Mesenchymal stem cell (in vitro differentiated cells and primary cell): ENCODE results near the gene TBC1D14.

Experiments used
- DNase-seq: peaks from one replicate; pipeline ENCODE4 v3.0.0-alpha.2; 2013
- H2AFZ ChIP-seq: one replicate; pipeline ENCODE4 v1.6.1; 2013; ENCODE audit warnings: low read depth, mild to moderate bottlenecking, control low read depth, inconsistent platforms, low read length, moderate library complexity
- H2AK5ac ChIP-seq: 2 replicates; pipeline ENCODE4 v1.6.1; 2013; ENCODE audit warnings: low read length, moderate library complexity, mild to moderate bottlenecking, inconsistent platforms; ENCODE audit not compliant: severe bottlenecking
- H2BK120ac ChIP-seq: one replicate; pipeline ENCODE4 v1.6.1; 2013; ENCODE audit warnings: low read depth, mild to moderate bottlenecking, inconsistent platforms, low read length, moderate library complexity
- H2BK12ac ChIP-seq, 2 experiments: one replicate each; pipeline ENCODE4 v1.6.1; 2013; ENCODE audit warnings: inconsistent platforms in 2 of 2, low read length in 2 of 2, mild to moderate bottlenecking in 2 of 2, moderate library complexity in 2 of 2, control low read depth in 1 of 2
- H2BK15ac ChIP-seq: one replicate; pipeline ENCODE4 v1.6.1; 2013; ENCODE audit warnings: mild to moderate bottlenecking, low read depth, inconsistent platforms; ENCODE audit not compliant: poor library complexity, severe bottlenecking
- H2BK5ac ChIP-seq: 2 replicates; pipeline ENCODE4 v1.6.1; 2013; ENCODE audit warnings: low read depth, mild to moderate bottlenecking, low read length, control low read depth, inconsistent platforms; ENCODE audit not compliant: poor library complexity, severe bottlenecking
- H3K14ac ChIP-seq, 2 experiments: one replicate each; pipeline ENCODE4 v1.6.1; 2013; ENCODE audit warnings: inconsistent platforms in 2 of 2, low read length in 2 of 2, control low read depth in 1 of 2, mild to moderate bottlenecking in 1 of 2, moderate library complexity in 1 of 2
- H3K18ac ChIP-seq, 2 experiments: one replicate each; pipeline ENCODE4 v1.6.1; 2013; ENCODE audit warnings: inconsistent platforms in 2 of 2, low read length in 2 of 2, control low read depth in 1 of 2, low read depth in 1 of 2, mild to moderate bottlenecking in 1 of 2
- H3K23ac ChIP-seq, 2 experiments: one replicate each; pipeline ENCODE4 v1.6.1; 2013; ENCODE audit warnings: inconsistent platforms in 2 of 2, low read length in 2 of 2, mild to moderate bottlenecking in 2 of 2, moderate library complexity in 2 of 2, control low read depth in 1 of 2
- H3K27ac ChIP-seq: 2 replicates; pipeline ENCODE4 v1.5.1; 2013; ENCODE audit warnings: mild to moderate bottlenecking, moderate library complexity, low read length, control low read depth, inconsistent platforms; ENCODE audit not compliant: poor library complexity, severe bottlenecking
- H3K27me3 ChIP-seq, 2 experiments: 2 replicates each; pipeline versions ENCODE4 v1.6.1 to v1.7.0; 2013; ENCODE audit warnings: low read length in 2 of 2, mild to moderate bottlenecking in 2 of 2, moderate library complexity in 2 of 2, control low read depth in 1 of 2, inconsistent platforms in 1 of 2; ENCODE audit not compliant: control insufficient read depth in 1 of 2, insufficient read depth in 1 of 2
- H3K36me3 ChIP-seq, 2 experiments: 2 replicates each; pipeline versions ENCODE4 v1.6.1 to v1.7.0; 2013; ENCODE audit warnings: low read length in 2 of 2, control low read depth in 1 of 2, inconsistent platforms in 1 of 2, low read depth in 1 of 2, mild to moderate bottlenecking in 1 of 2; ENCODE audit not compliant: insufficient read depth in 2 of 2, control insufficient read depth in 1 of 2
- H3K4ac ChIP-seq, 2 experiments: one replicate each; pipeline ENCODE4 v1.6.1; 2013; ENCODE audit warnings: inconsistent platforms in 2 of 2, low read length in 2 of 2, mild to moderate bottlenecking in 2 of 2, moderate library complexity in 2 of 2, control low read depth in 1 of 2, low read depth in 1 of 2
- H3K4me1 ChIP-seq: 2 replicates; pipeline ENCODE4 v1.6.1; 2013; ENCODE audit warnings: low read depth, low read length, control low read depth; ENCODE audit not compliant: control insufficient read depth, insufficient read depth
- H3K4me2 ChIP-seq: 2 replicates; pipeline ENCODE4 v1.6.1; 2013; ENCODE audit warnings: low read length, mild to moderate bottlenecking, inconsistent platforms; ENCODE audit not compliant: poor library complexity, severe bottlenecking
- H3K4me3 ChIP-seq, 2 experiments: 2 replicates each; pipeline versions ENCODE4 v1.5.1 to v1.7.0; 2013; ENCODE audit warnings: low read length in 2 of 2, mild to moderate bottlenecking in 2 of 2, control low read depth in 1 of 2, low read depth in 1 of 2; ENCODE audit not compliant: insufficient read depth in 1 of 2
- H3K79me1 ChIP-seq: replicated peaks from 2 replicates; pipeline ENCODE4 v1.6.1; 2013; ENCODE audit warnings: mild to moderate bottlenecking, control low read depth, low read length, inconsistent platforms; ENCODE audit not compliant: poor library complexity, severe bottlenecking
- H3K9ac ChIP-seq: 2 replicates; pipeline ENCODE4 v1.7.0; 2013; ENCODE audit warnings: mild to moderate bottlenecking, low read length, moderate library complexity
- H3K9me3 ChIP-seq: 2 replicates; pipeline ENCODE4 v1.7.0; 2013; ENCODE audit warnings: mild to moderate bottlenecking, low read length; ENCODE audit not compliant: control insufficient read depth
- H4K8ac ChIP-seq: one replicate; pipeline ENCODE4 v1.6.1; 2013; ENCODE audit warnings: inconsistent platforms, mild to moderate bottlenecking, low read length, moderate library complexity
- H4K91ac ChIP-seq: one replicate; pipeline ENCODE4 v1.6.1; 2013; ENCODE audit warnings: mild to moderate bottlenecking, low read length, inconsistent platforms
- WGBS: methylation state at CpG from one replicate; pipeline ENCODE4 v1.1.7; 2013; ENCODE audit warnings: mixed read lengths; 5-methylcytosine and 5-hydroxymethylcytosine counted together

Gene TBC1D14

DNA sequence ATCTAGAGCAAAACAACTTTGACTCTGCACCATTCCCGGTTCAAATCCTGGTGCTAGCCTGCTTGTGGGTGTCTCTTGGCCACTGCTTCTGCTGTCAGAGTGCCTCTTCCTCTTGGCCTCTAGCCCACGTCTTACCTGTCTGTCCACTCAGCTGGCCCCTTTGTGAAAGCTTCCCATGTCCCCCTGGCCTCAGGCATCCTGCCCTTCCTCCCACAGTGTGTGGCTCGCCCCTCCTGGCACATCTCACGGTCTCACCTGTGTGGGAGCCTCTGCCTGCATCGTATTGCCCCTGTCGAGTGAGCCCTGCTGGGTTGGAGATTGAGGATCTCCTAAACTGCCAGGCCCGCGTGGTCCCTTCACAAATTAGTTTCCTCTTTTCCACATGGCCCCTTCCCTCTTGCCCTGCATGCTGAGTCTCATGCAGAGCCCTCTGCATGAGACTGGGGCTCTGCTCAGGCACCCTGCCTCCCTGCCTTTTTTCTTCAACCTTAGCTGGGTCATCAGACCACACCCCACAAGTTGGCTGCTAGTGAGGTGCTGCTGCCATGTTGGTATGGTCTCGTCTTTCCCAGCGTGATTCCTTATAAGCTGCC lies 79.8 kb downstream of the TBC1D14 start:
- Histone ChIP-seq H3K36me3 (peaks cover 5 to 11% of the 10 kb centered on the region in 2 experiments), H2BK5ac (no peak overlapping the region), H3K4ac (no peak overlapping the region), H4K91ac (no peak overlapping the region), H3K23ac (no peak overlapping the region), H3K18ac (no peak overlapping the region), H3K27me3 (no peaks in the 10 kb centered on the region), H2BK15ac (no peak overlapping the region), H3K27ac (no peak overlapping the region), H2BK120ac (no peak overlapping the region), H2AK5ac (no peak overlapping the region), H3K14ac (no peak overlapping the region), H2AFZ (no peak overlapping the region), H3K4me1 (peaks cover 31% of the 10 kb centered on the region), H3K79me1 (peaks cover 22% of the 10 kb centered on the region), H3K4me2 (no peak overlapping the region), H3K9me3 (no peaks in the 10 kb centered on the region), H3K9ac (peak overlapping the region; percentile 87), H4K8ac (no peak overlapping the region), H2BK12ac (no peak overlapping the region), H3K4me3 (no peak overlapping the region)
- 94% methylated on average over 10 of the region's 10 CpGs for WGBS
- no peak for DNase-seq

DNA sequence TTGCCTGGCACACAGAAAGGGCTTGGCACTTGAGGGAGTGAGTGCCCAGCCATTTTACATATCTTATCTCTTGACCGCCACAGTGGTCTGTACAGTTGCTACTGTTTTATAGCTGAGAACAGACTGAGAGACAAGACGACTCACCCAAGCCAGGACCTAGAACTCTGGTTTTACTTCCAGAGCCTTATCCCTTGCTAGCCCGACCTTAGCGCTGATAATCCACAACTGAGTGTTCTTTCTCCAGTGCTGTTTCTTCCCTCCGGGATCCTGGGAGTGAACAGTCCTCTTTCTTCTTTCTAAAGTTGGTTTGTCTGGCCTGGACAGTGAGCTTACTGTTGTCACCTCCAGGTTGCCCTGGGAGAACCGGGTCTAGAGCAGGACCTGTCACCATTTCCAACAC lies 81.0 kb downstream of the TBC1D14 start:
- H2AK5ac ChIP-seq: no peak overlapping the region
- peaks cover 7 to 17% of the 10 kb centered on the region in 2 experiments for H3K36me3 ChIP-seq
- no peak overlapping the region for H2BK120ac ChIP-seq
- WGBS: 86% methylated on average over 6 of the region's 6 CpGs
- no peak overlapping the region for H2BK15ac ChIP-seq
- peak overlapping the region; percentile 85 for H3K9ac ChIP-seq
- H2AFZ ChIP-seq: no peak overlapping the region
- H4K8ac ChIP-seq: no peak overlapping the region
- H3K14ac ChIP-seq: no peak overlapping the region
- H3K9me3 ChIP-seq: no peaks in the 10 kb centered on the region
- H3K27ac ChIP-seq: no peak overlapping the region
- H3K4ac ChIP-seq: no peak overlapping the region
- H3K4me1 ChIP-seq: peaks cover 30% of the 10 kb centered on the region
- no peak overlapping the region for H2BK5ac ChIP-seq
- H3K18ac ChIP-seq: no peak overlapping the region
- no peak overlapping the region for H3K4me3 ChIP-seq
- H4K91ac ChIP-seq: no peak overlapping the region
- no peak overlapping the region for H3K4me2 ChIP-seq
- no peak for DNase-seq
- no peak overlapping the region for H2BK12ac ChIP-seq
- H3K79me1 ChIP-seq: peaks cover 25% of the 10 kb centered on the region
- no peak overlapping the region for H3K23ac ChIP-seq
- no peaks in the 10 kb centered on the region for H3K27me3 ChIP-seq

GRCh38 chr4:6991249-6991648 lies 81.6 kb downstream of the TBC1D14 start:
- H4K91ac ChIP-seq: peak overlapping the region; percentile 6
- no peak for DNase-seq
- 97% methylated on average over 11 of the region's 11 CpGs for WGBS
- H2BK15ac ChIP-seq: peak overlapping the region; percentile 19
- H3K4me3 ChIP-seq: peak overlapping the region in 1 of 2 experiments; percentile 66
- peak overlapping the region; percentile 26 for H3K4me2 ChIP-seq
- peaks cover 30% of the 10 kb centered on the region for H3K4me1 ChIP-seq
- peaks cover 8 to 20% of the 10 kb centered on the region in 2 experiments for H3K36me3 ChIP-seq
- H3K27me3 ChIP-seq: no peaks in the 10 kb centered on the region
- no peak overlapping the region for H3K14ac ChIP-seq
- H3K18ac ChIP-seq: peak overlapping the region; percentile 3 to 14
- H3K9ac ChIP-seq: peak overlapping the region; percentile 85
- peaks cover 25% of the 10 kb centered on the region for H3K79me1 ChIP-seq
- H2AFZ ChIP-seq: no peak overlapping the region
- no peak overlapping the region for H2BK12ac ChIP-seq
- H2BK5ac ChIP-seq: no peak overlapping the region
- H4K8ac ChIP-seq: no peak overlapping the region
- no peak overlapping the region for H3K4ac ChIP-seq
- H2AK5ac ChIP-seq: no peak overlapping the region
- H3K27ac ChIP-seq: no peak overlapping the region
- peak overlapping the region in 1 of 2 experiments; percentile 24 for H3K23ac ChIP-seq
- H2BK120ac ChIP-seq: no peak overlapping the region
- no peaks in the 10 kb centered on the region for H3K9me3 ChIP-seq

- no peak overlapping the region for H4K8ac ChIP-seq
- no peak overlapping the region for H2AK5ac ChIP-seq
- peak; percentile 83 for DNase-seq
- no peak overlapping the region for H2AFZ ChIP-seq
- no peak overlapping the region for H3K14ac ChIP-seq
- H3K4ac ChIP-seq: peak overlapping the region in 1 of 2 experiments; percentile 20
- no peak overlapping the region for H3K4me2 ChIP-seq
- peaks cover 13 to 28% of the 10 kb centered on the region in 2 experiments for H3K36me3 ChIP-seq
- H4K91ac ChIP-seq: no peak overlapping the region
- no peaks in the 10 kb centered on the region for H3K27me3 ChIP-seq
- peaks cover 26% of the 10 kb centered on the region for H3K79me1 ChIP-seq
- no peak overlapping the region for H3K18ac ChIP-seq
- H3K9ac ChIP-seq: peak overlapping the region; percentile 85
- WGBS: 82% methylated on average over 14 of the region's 15 CpGs
- H2BK5ac ChIP-seq: no peak overlapping the region
- no peaks in the 10 kb centered on the region for H3K9me3 ChIP-seq
- peak overlapping the region; percentile 9 to 45 for H2BK12ac ChIP-seq
- H2BK120ac ChIP-seq: peak overlapping the region; percentile 51
- H3K23ac ChIP-seq: peak overlapping the region; percentile 16 to 24
- peak overlapping the region in 1 of 2 experiments; percentile 66 for H3K4me3 ChIP-seq
- H3K27ac ChIP-seq: no peak overlapping the region
- peaks cover 30% of the 10 kb centered on the region for H3K4me1 ChIP-seq
- H2BK15ac ChIP-seq: no peak overlapping the region
Measured at GRCh38 chr4:6991771-6992557, 82.3 kb downstream of the TBC1D14 start.
